ENCODE measurements around the gene VWA5B2.
"Not testable (repeated sequence)": the region's sequence is repeated elsewhere in the genome, so short reads cannot be mapped to it uniquely, and the experiment has no call there.

Gene VWA5B2

DNA sequence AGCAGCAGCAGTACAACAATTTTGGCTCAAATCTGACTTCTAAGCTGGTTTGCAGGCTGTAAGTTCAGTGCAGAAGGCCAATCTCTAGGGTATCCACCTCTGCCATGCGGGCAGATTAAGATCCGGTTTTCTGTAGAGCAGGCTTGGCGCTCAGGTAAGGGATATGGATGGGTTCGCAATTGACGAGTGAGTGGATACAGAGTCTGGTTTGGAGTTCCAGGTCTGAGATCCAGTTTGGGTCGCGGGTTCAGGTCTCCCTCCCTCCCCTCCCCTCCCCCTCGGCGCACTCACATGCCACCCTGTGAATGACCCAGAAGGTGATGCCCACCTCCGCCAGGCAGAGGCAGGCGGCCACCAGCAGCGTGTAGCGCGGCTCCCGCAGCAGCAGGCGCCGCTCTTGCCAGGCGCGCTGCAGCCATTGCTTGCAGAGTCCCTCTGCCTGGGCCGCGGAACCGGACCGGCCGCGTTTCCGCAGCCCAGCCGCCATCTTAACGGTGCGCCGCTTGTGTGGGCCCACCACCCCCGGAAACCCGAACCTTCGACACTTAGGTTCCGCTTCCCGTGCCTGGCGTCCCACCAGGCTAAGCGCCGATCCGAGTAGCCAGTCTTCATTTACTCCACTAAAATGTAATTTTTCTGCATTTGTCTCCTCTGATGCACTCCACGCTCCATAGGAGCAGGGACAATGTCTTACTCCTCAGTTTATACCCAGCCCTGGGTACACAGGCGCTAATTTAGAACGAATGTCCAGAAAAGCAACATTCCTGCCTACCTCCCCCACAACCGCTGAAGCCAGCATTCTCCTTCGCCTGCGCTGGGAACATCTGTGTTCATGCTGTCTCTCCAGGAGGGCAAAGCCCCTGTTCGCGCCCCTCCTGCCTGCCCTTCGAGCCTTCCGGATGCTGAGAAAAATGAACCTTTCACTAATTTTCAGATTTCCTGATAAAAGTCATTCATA, 19.3 kb downstream of the VWA5B2 start, which contains the start of gene ALG3:
Gene ALG3, minus strand, starts transcription at position 509 of the 958 bp plus-strand sequence. Its CDS starts 22 bp downstream, at position 487.
- peak; percentile 63 for DNase-seq

DNA sequence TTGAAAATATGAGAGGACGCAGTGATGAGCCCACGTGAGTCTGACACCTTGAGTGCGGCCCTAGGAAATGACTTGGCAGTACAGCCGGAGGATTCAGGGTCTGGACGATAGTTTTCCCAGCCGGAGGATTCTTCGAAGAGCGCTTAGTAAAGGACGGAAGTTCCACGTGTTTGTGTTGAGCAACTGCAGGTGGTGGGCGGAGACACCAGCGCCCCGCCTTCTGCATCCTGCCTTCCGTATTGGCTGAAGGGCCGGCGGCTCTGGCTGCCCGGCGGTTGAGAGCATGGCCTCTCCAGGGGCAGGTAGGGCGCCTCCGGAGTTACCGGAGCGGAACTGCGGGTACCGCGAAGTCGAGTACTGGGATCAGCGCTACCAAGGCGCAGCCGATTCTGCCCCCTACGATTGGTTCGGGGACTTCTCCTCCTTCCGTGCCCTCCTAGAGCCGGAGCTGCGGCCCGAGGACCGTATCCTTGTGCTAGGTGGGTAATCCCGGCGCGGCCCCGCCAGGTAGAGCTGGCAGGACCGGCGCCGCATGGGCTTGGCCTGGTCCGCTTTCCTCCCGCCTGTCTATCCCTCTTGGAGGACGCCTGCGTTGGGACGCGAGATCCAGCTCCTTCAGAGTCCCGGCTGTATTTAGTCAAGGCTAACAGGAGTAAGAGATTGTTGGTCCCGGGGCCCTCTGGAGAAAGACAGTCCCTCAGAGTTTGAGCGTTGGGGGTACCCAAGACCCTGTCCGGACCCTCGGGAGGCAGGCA, 20.2 kb downstream of the VWA5B2 start, which contains the start of gene EEF1AKMT4:
Gene EEF1AKMT4, plus strand, starts transcription at position 261 of the 755 bp plus-strand sequence. Its CDS starts 23 bp downstream, at position 284.
- peak; percentile 89 for DNase-seq

DNA sequence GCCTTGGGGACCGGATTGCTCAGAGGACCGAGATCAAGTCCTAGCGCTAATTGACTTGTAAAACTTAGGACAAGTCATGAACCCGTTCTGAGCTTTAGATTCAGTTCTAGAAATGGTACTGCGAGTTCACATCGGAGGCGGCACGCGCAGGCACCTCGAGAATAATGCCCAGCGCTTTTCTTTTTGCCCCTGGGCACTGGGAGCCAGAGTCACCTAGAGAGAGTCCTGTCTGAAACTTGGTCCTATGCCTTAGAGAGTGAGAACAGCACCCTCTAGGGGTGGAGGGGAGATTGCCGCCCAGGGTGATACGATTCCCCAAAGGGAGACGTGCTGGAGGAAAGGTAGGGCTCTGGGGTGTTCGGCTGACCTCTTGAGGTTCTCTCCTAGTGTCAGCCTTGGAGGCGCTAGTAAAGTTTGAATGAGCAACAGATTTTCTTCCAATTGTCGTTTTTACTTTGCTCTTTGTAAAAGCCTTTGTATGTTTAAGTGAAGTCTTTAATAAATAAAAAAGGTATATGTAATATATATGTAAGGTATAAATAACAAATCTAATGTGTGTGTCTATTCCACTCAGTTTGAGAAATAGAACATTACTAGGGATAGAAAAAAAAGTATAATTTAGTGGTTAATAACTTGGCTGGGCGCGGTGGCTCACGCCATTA, 20.9 kb downstream of the VWA5B2 start:
- DNase-seq, result no peak

DNA sequence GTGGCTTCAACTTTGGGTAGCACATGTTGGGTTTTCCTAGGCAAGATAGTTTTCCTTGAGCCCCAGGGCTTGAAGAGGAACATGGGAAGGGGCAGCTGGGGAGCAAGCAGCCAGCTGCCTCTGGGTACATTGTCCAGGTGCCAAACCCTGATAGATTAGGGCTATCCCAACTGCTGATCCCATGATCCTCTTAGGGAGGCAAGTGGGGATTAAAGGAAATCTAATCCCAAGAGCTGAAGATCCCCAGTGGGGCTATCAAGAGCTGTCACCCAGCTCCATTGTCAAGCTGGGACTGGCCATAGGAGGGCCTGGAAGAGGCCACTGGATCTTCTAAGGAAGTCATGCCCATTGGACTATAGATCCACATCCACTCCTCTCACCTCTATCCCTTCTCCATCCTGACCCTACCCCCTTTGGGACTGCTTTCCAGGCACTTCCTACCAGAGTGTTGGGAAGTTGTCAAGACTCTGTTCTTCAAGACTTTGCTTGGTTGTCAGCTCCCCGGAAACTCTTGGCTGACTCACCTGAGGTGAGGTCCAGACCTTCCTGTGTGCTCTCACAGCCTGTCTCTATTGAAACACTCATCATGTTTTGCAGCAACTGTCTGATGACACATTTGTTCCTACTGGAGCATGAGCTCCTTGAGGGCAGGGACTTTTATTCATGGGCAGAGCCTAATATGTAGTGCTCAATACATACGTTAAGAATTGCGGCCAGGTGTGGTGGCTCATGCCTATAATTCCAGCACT, 26.1 kb downstream of the VWA5B2 start:
- no peak for DNase-seq

DNA sequence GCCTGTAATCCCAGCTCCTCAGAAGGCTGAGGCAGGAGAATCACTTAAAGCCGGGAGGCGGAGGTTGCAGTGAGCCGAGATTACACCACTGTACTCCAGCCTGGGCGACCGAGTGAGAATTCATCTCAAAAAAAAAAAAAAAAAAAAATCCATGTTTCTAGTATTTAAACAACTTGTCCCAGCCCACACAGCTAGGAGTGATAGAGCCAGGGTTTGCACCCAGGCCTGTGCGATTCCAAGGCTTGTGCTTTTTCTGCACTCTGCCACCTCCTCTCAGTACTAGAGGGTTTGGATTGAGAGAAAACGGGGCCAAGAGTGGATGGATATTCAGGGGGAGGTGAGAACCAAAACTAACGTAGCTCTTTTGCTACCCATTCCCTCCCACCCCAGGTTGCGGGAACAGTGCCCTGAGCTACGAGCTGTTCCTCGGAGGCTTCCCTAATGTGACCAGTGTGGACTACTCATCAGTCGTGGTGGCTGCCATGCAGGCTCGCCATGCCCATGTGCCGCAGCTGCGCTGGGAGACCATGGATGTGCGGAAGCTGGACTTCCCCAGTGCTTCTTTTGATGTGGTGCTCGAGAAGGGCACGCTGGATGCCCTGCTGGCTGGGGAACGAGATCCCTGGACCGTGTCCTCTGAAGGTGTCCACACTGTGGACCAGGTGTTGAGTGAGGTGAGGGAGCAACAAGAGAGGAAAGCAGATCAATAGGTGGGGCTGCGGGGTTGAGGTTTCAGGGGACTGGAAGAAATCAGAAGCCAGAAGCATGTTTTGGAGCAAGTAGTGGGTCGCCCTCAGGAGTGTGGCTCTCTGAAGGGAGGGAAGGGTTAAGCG, 27.9 kb downstream of the VWA5B2 start:
- no peak for DNase-seq

DNA sequence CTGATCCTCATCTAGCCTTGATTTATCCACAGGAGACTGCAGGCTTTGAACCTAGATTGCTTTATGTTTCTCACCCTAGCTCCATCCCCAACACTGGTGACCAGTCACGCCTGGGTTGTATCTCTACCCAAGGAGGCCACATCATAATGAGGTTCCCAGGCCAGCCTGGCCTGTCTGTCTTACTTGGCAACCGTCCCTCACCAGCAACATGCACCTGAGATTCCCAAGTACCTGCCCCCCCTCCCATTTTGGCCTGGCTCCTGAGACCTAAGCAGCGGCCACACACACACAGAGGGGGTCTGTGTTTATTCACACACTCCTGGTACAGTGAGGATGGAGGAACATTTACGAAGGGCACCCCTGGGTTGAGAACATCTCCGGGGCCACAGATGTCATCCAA, 29.5 kb downstream of the VWA5B2 start:
- DNase-seq, result no peak

DNA sequence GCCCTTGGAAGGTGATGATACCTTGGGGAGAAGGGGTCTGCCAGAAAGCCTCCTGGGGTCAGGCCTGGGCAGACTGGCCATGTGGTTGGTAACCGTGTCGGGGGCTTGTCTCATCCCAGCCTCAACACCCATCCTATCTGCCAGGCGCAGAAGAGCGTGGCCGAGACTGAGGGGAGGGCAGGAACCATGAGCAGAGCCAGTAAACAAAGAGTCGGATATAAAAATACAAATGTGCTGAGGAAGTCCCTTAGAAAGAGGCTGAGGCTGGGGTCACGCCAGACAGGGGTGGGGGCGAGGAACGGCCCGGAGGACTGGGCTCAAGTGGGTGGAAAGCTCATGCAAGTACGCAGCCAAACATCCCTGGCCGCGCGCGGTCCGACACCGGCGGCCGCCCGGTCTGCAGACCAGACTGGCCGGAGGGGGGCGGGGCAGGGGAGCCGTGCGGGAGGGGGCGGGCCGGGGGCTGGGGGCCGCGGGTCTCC, 30.1 kb downstream of the VWA5B2 start:
- DNase-seq, result no peak

DNA sequence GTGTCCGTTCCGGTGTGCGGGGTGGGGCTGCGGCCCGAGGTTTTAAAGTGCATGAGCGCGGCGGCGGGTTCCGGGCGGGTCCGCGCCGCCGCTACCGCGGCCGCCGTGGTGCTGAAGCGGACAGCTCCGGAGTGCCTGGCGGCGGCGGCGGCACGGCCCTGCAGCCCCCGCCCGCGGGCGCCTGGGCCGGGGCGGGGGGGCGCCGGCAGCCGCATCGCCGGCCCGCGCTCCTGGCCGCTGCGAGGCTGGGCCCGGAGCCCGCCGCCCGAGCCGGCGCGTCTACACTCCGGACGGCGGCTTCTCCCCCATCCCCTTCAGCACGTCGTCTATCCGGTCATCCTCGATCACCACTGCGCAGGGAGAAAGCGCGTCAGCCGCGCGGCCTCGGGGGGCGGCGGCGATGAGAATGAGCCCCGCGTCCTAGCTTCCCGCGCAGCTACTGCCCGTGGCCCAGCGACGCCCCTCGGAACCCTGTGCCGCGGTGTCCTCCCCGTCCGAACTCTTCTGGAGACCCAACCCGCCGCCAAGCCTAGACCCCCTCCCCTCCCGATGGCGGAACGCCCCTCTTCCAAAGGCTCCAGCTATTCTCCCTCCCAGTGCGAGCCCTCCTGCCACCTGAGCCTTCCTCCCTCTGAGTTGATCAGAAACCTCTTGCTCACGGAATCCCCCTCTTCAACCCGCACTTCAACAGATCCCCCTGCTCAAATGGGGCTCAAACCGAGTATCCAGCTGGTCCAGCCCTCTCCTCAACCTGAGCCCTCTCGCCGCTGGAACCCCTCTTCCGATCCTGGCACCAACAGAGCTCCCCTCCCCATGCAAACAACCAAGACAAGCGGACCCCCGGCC, 30.7 kb downstream of the VWA5B2 start:
- DNase-seq, result peak; percentile 22

DNA sequence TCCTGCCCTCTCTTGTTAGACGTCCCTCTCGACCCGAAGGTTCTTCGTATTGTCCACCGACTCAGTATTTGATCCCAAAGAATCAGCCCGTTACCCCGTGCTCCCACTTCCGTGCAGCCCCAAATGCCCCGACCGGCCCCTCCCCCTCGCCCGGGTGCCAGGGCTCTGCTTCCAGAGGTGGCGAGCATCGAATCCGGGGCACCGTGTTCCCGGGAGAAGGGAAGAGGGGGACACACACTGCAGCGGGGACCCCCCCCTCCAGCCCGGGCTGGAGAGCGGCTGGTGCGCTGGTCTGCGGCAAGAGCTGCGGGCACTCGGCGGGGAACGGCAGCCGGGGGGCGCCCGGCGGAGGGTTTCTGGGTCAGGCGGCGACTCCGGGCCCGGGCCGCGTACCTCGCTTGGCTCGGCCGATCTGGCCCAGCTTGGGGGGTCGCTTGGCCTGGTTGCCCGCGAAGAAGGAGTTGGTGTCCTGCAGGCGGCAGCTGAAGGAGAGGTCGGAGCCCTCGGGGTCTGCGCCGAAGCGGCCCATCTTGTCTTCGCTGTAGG, 31.4 kb downstream of the VWA5B2 start:
- DNase-seq, result no peak

DNA sequence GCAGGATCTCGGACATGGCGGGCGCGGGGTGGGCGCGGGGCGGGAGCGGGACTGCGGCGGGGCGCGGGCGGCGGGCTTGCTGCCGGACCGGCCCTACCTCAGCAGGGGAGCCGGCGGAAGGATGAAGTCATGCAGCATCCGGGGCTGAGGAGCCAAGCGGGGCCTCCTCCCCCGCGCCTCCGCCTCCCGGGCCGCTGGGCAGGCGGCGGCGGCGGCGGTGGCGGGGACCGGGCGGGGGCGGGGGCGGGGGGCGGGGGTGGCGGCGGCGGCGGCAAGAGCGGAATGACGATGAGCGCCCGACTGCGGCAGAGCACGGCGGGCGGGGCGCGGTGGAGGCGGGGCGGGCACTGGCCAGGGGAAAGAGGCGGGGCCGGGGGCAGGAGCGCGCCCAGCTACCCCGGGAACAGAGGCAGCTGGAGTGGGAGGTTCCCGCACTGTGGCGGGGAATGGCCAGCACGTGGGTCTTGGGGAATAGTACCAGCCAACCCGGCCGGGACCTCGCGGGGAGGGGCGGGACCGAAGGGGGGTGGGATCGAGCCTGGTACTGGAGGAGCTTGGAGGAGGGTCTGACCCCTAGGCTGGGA, 32.0 kb downstream of the VWA5B2 start, which contains the start of gene CAMK2N2:
Gene CAMK2N2, minus strand, starts transcription at position 284 of the 584 bp plus-strand sequence. Its CDS starts 268 bp downstream, at position 16.
- DNase-seq, result peak; percentile 59

DNA sequence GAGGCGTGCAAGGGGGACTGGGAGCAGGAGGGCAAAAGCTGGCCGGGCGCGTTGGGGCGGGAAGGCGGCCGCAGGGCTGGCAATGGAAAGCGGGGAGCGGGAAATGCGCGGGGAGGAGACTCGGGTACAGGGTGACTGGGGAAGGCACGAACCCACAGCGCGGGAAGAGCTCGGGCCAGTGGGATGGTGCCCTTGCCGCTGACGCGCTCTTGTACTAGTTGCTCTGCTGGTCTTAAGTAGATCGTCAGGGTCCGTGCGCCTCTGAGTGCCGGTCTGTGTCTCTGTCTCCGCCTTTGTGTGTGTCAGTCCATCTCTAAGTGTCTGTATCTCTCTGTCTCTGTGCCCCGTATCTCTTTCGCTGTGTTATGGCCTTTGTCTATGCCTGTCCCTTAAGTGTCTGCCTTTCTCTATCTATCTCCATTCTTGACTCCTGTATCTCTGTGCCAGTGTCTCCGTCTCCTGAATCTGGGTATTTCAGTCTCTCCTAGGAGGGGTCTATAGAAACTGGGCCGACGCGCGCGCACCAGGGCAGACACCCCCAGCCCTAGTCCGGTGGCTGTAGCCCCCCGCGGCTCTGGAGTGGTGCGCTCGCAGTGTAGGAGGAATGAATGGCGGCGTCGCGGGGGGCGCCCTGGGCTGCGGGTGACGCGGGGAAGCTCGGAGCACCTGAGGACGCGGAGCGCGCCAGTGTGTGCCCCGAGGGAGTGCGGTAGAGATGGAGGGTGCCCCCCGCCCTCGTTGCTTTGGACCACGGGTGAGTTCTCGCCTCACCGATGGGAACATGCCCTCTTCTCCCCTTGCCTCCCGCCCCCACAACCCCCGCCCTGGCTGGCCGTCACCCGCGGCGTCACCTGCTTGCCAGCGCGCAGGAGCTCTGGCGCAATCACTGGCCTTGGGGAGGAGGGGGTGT, 32.7 kb downstream of the VWA5B2 start:
- DNase-seq, result peak; percentile 33

DNA sequence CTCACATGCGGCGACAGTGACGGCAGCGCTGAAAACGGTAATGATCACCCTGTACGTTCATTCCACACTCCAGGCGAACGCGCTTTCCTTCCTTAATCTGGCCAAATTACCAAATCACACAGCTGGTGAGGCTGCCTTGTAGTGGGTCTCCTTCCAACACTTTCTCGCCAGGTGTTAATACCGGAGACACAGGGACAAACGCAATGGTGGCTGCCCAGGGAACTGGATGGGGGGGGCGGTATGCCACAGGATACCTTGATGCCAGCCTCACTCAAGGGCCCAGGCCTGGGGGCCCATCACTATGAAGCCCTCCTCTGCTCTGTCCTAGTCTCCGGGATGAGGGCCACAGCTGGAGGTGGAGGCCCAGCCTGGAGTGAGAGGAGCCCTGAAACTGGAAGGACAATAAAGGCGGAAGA, 33.4 kb downstream of the VWA5B2 start:
- DNase-seq, result no peak

DNA sequence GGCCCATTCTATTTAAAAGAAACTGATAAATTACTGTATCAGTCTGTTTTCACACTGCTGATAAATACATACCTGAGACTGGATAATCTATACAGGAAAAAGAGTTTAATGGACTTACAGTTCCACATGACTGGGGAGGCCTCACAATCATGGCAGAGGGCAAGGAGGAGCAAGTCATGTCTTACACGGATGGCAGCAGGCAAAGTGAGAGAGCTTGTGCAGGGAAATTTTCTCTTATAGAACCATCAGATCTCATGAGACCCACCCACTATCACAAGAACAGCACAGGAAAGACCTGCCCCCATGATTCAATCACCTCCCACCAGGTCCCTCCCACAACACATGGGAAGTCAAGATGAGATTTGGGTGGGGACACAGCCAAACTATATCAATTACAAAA, 37.9 kb downstream of the VWA5B2 start:
- DNase-seq, result not testable (repeated sequence)

DNA sequence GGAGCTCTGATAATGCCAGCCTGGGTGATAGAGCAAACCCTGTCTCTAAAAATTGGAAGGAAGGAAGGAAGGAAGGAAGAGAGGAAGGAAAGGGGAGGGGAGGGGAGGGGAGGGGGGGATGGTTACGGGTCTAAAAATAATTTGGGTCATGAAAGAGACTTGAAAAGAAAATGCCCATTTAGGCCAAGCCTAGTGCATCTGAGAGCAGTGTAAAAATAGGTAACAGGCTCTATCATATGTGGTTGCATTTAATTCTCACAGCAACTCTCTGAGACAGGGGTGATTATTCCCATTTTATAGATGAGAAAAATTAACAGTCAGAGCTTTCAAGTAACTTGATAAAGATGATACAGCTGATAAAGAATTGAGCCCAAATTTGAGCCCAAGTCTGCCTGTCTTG, 42.9 kb downstream of the VWA5B2 start:
- DNase-seq, result no peak

DNA sequence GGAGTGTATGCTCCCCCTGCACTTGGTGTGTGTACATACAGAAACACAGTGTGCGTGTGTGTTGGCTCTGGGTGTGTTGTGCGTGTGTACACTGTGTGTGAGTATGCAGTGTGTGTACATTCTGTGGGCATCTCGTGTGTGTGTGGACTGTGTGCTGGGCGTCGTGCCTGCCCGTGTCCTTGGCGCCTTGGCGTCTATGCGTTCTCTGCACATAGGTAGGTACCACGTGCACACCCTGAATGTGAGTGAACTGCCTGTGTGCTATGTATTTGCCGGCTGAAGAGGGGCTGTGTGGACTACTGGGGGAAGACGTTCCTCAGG, 46.0 kb downstream of the VWA5B2 start:
- no peak for DNase-seq

DNA sequence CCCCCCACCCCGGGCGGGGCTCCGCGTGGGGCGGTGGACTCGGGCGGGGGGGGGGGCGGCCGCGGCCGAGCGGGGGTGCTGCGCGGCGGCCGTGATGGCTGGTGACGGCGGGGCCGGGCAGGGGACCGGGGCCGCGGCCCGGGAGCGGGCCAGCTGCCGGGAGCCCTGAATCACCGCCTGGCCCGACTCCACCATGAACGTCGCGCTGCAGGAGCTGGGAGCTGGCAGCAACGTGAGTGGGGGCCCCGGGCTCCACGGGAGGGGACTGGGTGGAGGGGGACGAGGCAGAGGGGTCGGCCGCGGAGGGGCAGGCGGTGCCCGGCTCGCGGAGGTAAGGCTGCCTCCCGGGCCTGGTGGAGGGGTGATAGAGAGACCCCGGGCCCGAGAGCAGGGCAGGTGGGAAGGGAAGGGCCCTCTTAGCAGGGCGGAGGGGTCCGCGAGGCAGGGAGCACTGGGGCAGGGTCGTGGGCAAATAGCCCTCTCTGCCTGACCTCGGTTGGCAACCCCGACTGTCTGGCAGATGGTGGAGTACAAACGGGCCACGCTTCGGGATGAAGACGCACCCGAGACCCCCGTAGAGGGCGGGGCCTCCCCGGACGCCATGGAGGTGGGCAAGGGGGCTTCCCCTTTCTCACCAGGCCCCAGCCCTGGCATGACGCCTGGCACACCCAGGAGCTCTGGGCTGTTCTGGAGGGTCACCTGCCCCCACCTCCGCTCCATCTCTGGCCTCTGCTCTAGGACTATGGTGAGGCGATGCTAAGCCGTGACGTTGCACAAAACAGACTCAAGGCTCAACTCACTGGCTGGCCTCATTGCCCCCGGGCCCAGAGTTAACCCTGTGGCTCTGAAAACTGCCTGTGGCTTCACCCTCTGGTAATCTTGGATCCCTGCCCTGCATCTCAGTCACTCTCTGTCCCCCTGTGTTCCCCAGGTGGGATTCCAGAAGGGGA, 46.9 kb downstream of the VWA5B2 start, which contains the start of gene ECE2:
Gene ECE2, plus strand, starts transcription at position 62 of the 950 bp plus-strand sequence. Its CDS starts 132 bp downstream, at position 194.
- no peak for DNase-seq

DNA sequence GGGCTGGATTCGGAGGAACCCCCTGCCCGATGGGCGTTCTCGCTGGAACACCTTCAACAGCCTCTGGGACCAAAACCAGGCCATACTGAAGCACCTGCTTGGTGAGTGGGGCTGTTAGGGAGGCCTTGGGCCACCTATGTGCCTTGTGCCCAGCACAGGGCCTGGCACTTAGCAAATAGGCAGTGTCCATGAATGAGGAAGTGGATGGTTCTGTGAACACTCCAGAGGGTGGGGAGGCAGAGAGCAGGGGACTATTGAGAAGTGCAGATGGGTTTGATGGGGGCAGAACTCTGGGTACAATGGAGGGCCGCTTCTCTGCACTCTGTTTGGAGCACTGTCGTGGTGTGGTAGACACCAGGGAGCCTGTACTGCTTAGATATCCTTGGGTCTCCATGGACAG, 48.0 kb downstream of the VWA5B2 start:
- no peak for DNase-seq

All from activated gamma-delta T cell (primary cell).